ENCODE measurements around the gene RNASE8.

Gene RNASE8

DNA sequence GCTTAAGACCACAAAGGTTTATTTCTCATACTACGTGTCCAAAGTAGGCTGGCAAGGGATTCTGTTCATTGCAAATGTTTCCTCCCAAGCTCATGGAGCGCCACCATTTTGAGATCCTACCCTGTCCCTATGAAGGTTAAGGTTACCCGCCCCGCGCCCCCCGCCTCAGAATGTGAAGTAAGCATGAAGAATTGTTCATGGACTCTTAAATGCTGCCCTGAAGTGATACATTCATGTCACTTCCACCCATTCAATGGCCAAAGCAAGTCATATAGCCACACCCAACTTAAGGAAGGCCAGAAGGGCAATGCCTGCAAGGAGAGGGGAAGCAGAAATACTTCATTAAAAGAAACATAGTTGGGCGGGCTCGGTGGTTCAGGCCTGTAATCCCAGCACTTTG lies 47.5 kb downstream of the RNASE8 start:
- DNase-seq (ENCODE audit: low read depth, low spot score): no peak

DNA sequence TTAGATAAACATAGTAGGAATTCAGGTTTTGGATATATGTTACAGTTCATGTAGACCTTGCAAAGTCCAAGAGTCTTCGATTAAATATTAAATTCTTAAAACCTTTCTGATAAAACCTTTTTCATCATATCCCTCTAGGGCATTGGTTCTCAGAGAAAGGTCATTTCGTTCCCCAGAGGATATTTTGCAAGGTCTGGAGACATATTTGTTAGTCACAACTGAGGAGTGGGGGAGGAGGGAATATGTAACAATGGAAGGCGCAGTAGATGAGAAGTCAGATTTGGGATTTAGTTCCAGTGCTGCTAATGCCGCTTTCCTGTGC lies 48.5 kb downstream of the RNASE8 start:
- DNase-seq (ENCODE audit: low read depth, low spot score): no peak

GRCh38 chr14:21106498-21107282 lies 49.1 kb downstream of the RNASE8 start:
- peak; percentile 64 for DNase-seq (ENCODE audit: low read depth, low spot score)

- no peak for DNase-seq (ENCODE audit: low read depth, low spot score)
Observed at GRCh38 chr14:21107283-21107800, 49.7 kb downstream of the RNASE8 start.
